GM19043 (cell line): Measurements from ENCODE around the gene BRD9.
"Not testable (repeated sequence)": the region's sequence is repeated elsewhere in the genome, so short reads cannot be mapped to it uniquely, and the experiment has no call there.

Source experiments
- ATAC-seq: cut with Tn5 transposase; IDR thresholded peaks from one replicate; pipeline ENCODE4 v1.9.1; 2021; ENCODE audit warnings: low read depth; ENCODE audit not compliant: unreplicated experiment

The BRD9 gene

GRCh38 chr5:847736-848135 is 44.9 kb downstream of the BRD9 start:
- not testable (repeated sequence) for ATAC-seq

- ATAC-seq = not testable (repeated sequence)
These were observed 45.4 kb downstream of the BRD9 start for GRCh38 chr5:847212-847611.

- not testable (repeated sequence) for ATAC-seq
These were observed 46.0 kb downstream of the BRD9 start for GRCh38 chr5:846602-847091.

GRCh38 chr5:845676-846601 is 46.7 kb downstream of the BRD9 start:
- ATAC-seq = not testable (repeated sequence)

GRCh38 chr5:845031-845675 is 47.4 kb downstream of the BRD9 start:
- ATAC-seq = not testable (repeated sequence)

- not testable (repeated sequence) for ATAC-seq
These were observed 48.2 kb downstream of the BRD9 start for GRCh38 chr5:844426-844825.

GRCh38 chr5:843926-844325 is 48.7 kb downstream of the BRD9 start:
- not testable (repeated sequence) for ATAC-seq

GRCh38 chr5:843371-843770 is 49.2 kb downstream of the BRD9 start:
- not testable (repeated sequence) for ATAC-seq

- ATAC-seq = not testable (repeated sequence)
These were observed 50.0 kb downstream of the BRD9 start for GRCh38 chr5:842402-843221.

- not testable (repeated sequence) for ATAC-seq
These were observed 50.8 kb downstream of the BRD9 start for GRCh38 chr5:841531-842401.

- ATAC-seq = not testable (repeated sequence)
These were observed 51.6 kb downstream of the BRD9 start for GRCh38 chr5:840974-841435.

- not testable (repeated sequence) for ATAC-seq
These were observed 52.3 kb downstream of the BRD9 start for GRCh38 chr5:840118-840973.

- not testable (repeated sequence) for ATAC-seq
These were observed 54.2 kb downstream of the BRD9 start for GRCh38 chr5:838431-838851.

GRCh38 chr5:837621-838121 is 54.9 kb downstream of the BRD9 start:
- ATAC-seq = not testable (repeated sequence)

- not testable (repeated sequence) for ATAC-seq
These were observed 56.5 kb downstream of the BRD9 start for GRCh38 chr5:835933-836612.

GRCh38 chr5:834013-834412 is 58.6 kb downstream of the BRD9 start:
- ATAC-seq = not testable (repeated sequence)

GRCh38 chr5:828194-828593 is 64.4 kb downstream of the BRD9 start:
- not testable (repeated sequence) for ATAC-seq

- ATAC-seq = not testable (repeated sequence)
These were observed 67.1 kb downstream of the BRD9 start for GRCh38 chr5:825544-825943.
